Neutrophil (primary cell): Measurements from ENCODE around the gene ENDOV.

ENCODE experiments used
- H3K27ac ChIP-seq: fragments of 200-600 bp; sonication (generic); 2 replicates; pipeline ENCODE4 v1.5.1; 2016; ENCODE audit warnings: mild to moderate bottlenecking, moderate library complexity
- H3K27me3 ChIP-seq: fragments of 200-600 bp; sonication (generic); 2 replicates; pipeline ENCODE4 v1.6.0; 2016; ENCODE audit warnings: mild to moderate bottlenecking
- H3K36me3 ChIP-seq: fragments of 200-600 bp; sonication (generic); 2 replicates; pipeline ENCODE4 v1.5.1; 2017
- H3K4me1 ChIP-seq, 2 experiments: fragments of 200-600 bp in 1 of 2; sonication (generic) in 1 of 2; 1 replicate in 1 of 2; 2 replicates in 1 of 2; pipeline versions ENCODE4 v1.5.1 to v1.6.1; 2013 to 2016; ENCODE audit warnings: low read depth in 1 of 2, low read length in 1 of 2, mild to moderate bottlenecking in 1 of 2, moderate library complexity in 1 of 2; ENCODE audit not compliant: control insufficient read depth in 1 of 2, insufficient read depth in 1 of 2
- H3K4me3 ChIP-seq, 2 experiments: fragments of 200-600 bp in 1 of 2; sonication (generic) in 1 of 2; 1 replicate in 1 of 2; 2 replicates in 1 of 2; pipeline ENCODE4 v1.5.1; 2013 to 2016; ENCODE audit warnings: low read depth in 1 of 2, low read length in 1 of 2, mild to moderate bottlenecking in 1 of 2, moderate library complexity in 1 of 2
- H3K9me3 ChIP-seq: fragments of 200-600 bp; sonication (generic); 2 replicates; pipeline ENCODE4 v1.5.1; 2016
- TF ChIP-seq, protein P1 (sequence below): fragments of 200-600 bp; sonication (generic); IDR thresholded peaks from 2 replicates; pipeline ENCODE4 v1.5.1; 2016; ENCODE audit warnings: antibody characterized with exemption

ENDOV gene

GRCh38 chr17:80477647-80478478 is 62.9 kb downstream of the ENDOV start:
- no peak overlapping the region for H3K4me3 ChIP-seq
- H3K9me3 ChIP-seq: no peaks in the 10 kb centered on the region
- peaks cover 100% of the 10 kb centered on the region for H3K27me3 ChIP-seq
- TF ChIP-seq, protein P1, sequence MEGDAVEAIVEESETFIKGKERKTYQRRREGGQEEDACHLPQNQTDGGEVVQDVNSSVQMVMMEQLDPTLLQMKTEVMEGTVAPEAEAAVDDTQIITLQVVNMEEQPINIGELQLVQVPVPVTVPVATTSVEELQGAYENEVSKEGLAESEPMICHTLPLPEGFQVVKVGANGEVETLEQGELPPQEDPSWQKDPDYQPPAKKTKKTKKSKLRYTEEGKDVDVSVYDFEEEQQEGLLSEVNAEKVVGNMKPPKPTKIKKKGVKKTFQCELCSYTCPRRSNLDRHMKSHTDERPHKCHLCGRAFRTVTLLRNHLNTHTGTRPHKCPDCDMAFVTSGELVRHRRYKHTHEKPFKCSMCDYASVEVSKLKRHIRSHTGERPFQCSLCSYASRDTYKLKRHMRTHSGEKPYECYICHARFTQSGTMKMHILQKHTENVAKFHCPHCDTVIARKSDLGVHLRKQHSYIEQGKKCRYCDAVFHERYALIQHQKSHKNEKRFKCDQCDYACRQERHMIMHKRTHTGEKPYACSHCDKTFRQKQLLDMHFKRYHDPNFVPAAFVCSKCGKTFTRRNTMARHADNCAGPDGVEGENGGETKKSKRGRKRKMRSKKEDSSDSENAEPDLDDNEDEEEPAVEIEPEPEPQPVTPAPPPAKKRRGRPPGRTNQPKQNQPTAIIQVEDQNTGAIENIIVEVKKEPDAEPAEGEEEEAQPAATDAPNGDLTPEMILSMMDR: no peak
- H3K4me1 ChIP-seq: peaks cover 3 to 19% of the 10 kb centered on the region in 2 experiments
- no peak overlapping the region for H3K27ac ChIP-seq
- H3K36me3 ChIP-seq: no peaks in the 10 kb centered on the region

DNA sequence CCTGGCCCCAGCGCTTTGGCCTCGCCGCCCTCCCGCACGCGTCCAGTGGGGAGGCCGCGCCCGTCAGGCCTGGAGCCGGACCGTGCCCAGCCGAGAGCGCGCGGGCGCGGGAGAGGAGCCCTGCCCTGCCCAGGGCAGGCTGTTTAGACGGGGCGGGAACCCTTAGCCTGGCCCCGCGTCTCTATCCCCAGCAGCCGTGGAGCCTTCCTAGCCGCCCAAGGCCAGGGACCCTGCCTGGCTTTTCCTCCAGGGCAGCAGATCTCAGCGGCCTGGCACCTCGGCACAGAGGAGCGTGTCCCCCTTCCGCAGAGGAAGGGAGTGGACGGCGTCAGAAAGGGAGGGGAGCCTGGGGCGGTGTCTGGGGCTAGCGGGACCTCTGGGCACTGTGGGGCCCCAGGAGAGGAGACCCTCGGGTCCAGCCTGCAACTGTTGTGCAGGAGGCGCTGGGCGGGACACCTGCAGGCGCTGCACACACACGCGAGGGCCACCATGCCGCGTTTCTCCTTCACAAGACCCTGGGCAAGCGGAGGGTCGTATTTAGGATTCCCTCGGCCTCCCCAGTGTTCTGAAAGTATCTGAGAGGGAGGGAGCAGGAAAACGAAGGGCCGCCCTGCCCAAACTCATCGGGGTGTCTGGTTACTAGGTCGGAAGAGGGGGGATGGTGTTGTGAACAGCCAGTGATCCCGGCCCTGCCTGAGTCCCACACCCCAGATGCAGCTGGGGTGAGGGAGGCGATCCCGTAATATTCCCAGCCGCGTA is 63.7 kb downstream of the ENDOV start:
- Histone ChIP-seq H3K9me3 (no peaks in the 10 kb centered on the region), H3K4me1 (peaks cover 3 to 19% of the 10 kb centered on the region in 2 experiments), H3K27me3 (peaks cover 100% of the 10 kb centered on the region), H3K27ac (no peak overlapping the region), H3K4me3 (no peak overlapping the region), H3K36me3 (no peaks in the 10 kb centered on the region)
- TF ChIP-seq, protein P1: no peak

GRCh38 chr17:80479246-80479566 is 64.2 kb downstream of the ENDOV start:
- TF ChIP-seq, protein P1: no peak
- Histone ChIP-seq H3K4me1 (peaks cover 3 to 19% of the 10 kb centered on the region in 2 experiments), H3K27me3 (peaks cover 100% of the 10 kb centered on the region), H3K9me3 (no peaks in the 10 kb centered on the region), H3K27ac (no peak overlapping the region), H3K4me3 (no peak overlapping the region), H3K36me3 (no peaks in the 10 kb centered on the region)

- H3K27me3 ChIP-seq: peaks cover 100% of the 10 kb centered on the region
- peaks cover 3 to 19% of the 10 kb centered on the region in 2 experiments for H3K4me1 ChIP-seq
These were observed 65.3 kb downstream of the ENDOV start for GRCh38 chr17:80480248-80480647.

GRCh38 chr17:80481284-80482057 is 66.5 kb downstream of the ENDOV start:
- TF ChIP-seq, protein P1: no peak
- Histone ChIP-seq H3K27ac (no peak overlapping the region), H3K9me3 (peaks cover 2% of the 10 kb centered on the region), H3K4me3 (no peak overlapping the region), H3K36me3 (no peaks in the 10 kb centered on the region), H3K4me1 (peaks cover 3 to 18% of the 10 kb centered on the region in 2 experiments), H3K27me3 (peaks cover 100% of the 10 kb centered on the region)

More at GRCh38 chr17:80480248-80480647, 65.3 kb downstream of the ENDOV start:
- H3K27ac ChIP-seq: no peak overlapping the region
- H3K9me3 ChIP-seq: no peaks in the 10 kb centered on the region
- H3K36me3 ChIP-seq: no peaks in the 10 kb centered on the region
- no peak overlapping the region for H3K4me3 ChIP-seq
- TF ChIP-seq, protein P1: no peak
